ENCODE results near the gene INHA.

INHA gene

DNA sequence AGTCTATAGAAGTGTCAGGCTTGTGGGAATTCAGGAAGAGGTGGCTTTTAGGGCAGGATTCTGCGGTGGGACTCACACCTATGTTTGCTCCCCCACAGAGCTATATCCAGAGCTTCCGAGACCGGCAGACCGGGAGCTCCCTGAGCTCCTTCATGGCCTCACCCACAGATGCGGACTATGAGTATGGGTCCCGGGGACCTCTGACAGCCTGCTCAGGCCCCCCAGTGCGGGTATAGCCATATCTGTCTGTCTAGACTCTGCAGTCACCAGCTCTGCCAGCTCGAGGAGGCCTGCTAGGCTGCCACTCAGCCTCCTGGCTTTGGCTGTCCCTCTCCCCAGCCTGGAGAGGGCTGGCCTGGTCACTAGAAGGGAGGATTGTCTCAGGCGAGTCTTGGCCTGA lies 22.5 kb upstream of the INHA start:
- H3K27ac ChIP-seq (ENCODE audit: low read length): no peak overlapping the region
- peaks cover 7% of the 10 kb centered on the region; the same call in 1 of the 2 replicates for H3K36me3 ChIP-seq (ENCODE audit: control insufficient read depth, insufficient read depth, low read length)
- no peaks in the 10 kb centered on the region; the same call in 1 of the 2 replicates for H3K27me3 ChIP-seq (ENCODE audit: control insufficient read depth, insufficient read depth, low read length)
- H3K9me3 ChIP-seq (ENCODE audit: control insufficient read depth, insufficient read depth, low read length): no peaks in the 10 kb centered on the region
- DNase-seq (ENCODE audit: low read depth, low spot score): no peak
- WGBS (ENCODE audit: insufficient coverage, insufficient read length): no CpG with 5 or more reads among the region's 9 CpGs
- H3K4me3 ChIP-seq (ENCODE audit: low read length): no peak overlapping the region
- 0 out of 2 replicates have a peak, but pooled peaks cover 4% of the 10 kb centered on the region for H3K4me1 ChIP-seq (ENCODE audit: control insufficient read depth, insufficient read depth, low read length)

DNA sequence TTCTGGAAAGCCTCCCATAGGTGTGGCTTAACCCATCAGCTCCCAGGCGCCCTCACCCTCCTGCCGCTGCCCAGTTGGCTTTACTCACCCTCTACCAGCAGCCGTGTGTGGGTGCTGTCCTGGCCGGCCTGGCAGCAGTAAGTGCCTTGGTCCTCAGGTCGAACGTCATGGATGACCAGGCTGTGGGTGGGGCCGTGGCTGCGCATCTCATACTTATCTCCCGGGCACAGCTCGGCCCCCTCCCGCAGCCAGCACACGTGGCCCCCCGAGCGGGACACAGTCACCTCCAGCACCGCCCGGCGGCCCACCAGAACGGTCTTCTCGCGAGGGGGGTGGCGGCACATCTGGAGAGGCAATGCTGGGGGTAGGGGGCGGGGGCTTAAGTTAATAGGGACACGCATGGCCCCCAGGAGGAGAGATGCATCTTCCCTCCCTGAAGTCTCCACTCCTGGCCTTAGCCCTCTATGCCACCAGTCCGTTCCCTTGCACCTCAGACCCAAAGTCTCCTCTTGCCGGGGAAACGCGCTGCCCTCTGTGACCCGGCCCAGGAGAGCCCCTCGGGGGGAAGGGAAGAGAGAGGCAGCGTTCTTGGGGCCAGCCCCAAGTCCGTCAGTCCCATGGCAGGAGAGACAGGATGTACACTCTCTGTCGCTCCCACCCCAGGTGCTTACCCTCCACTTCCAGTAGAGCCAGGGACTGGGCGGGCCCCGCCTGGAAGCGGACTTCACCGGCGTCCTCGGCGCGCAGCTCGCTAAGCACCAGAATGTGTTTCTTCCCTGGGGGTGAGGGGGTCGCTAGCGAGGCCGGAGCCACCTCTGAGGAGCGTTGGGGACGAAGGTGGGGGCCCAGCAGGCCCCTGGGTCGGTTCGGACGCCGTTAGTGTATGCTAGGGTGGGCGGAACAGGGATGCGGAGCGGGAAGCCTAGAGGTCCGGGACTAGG lies 20.4 kb upstream of the INHA start:
- no peak for DNase-seq (ENCODE audit: low read depth, low spot score)
- no CpG with 5 or more reads among the region's 54 CpGs for WGBS (ENCODE audit: insufficient coverage, insufficient read length)
- 0 out of 2 replicates have a peak, but pooled peaks cover 4% of the 10 kb centered on the region for H3K4me1 ChIP-seq (ENCODE audit: control insufficient read depth, insufficient read depth, low read length)
- no peak overlapping the region for H3K27ac ChIP-seq (ENCODE audit: low read length)
- H3K4me3 ChIP-seq (ENCODE audit: low read length): peak overlapping the region; percentile 65; the same call in 1 of the 2 replicates
- no peaks in the 10 kb centered on the region for H3K9me3 ChIP-seq (ENCODE audit: control insufficient read depth, insufficient read depth, low read length)
- no peaks in the 10 kb centered on the region; the same call in 1 of the 2 replicates for H3K27me3 ChIP-seq (ENCODE audit: control insufficient read depth, insufficient read depth, low read length)
- peaks cover 7% of the 10 kb centered on the region; the same call in 1 of the 2 replicates for H3K36me3 ChIP-seq (ENCODE audit: control insufficient read depth, insufficient read depth, low read length)

DNA sequence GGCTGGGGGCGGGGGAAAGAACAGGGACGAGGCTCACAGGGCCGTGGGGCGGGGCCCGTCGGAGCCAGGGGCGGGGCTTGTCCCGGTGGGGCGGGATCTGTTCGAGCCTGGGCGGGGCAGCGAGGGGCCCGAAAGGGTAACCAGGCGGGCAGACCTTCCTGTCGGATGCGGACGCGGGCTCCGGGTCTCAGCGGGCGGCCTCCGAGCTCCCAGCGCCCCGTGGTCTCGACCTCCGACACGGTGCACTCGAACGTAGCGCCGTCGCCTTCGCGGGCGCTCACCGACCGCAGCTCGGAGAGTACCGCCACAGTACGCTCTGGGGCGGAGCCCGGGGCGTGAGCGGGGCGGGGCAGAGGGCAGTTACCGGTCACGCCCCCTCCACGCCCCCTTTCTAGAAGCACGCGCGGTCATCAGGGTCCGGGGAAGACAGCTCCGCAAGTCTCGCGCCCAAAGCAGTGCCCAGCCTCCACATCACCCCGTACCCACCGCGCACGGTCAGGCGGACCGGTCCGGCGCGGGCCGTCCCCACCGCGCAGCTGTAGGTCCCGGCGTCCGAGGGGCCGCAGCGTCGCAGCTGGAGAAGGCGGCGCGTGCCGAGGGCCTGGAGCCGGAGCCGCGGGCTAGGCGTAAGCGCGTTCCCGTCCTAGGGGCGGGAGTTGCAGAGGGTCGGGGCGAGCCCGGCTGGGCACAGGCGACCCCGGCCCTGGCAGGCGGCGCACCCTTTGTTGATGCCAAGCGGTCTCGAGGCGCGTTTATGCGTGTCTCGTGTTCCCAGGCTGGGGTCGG lies 19.5 kb upstream of the INHA start:
- no peak overlapping the region for H3K27ac ChIP-seq (ENCODE audit: low read length)
- no CpG with 5 or more reads among the region's 99 CpGs for WGBS (ENCODE audit: insufficient coverage, insufficient read length)
- H3K27me3 ChIP-seq (ENCODE audit: control insufficient read depth, insufficient read depth, low read length): no peaks in the 10 kb centered on the region; the same call in 1 of the 2 replicates
- no peak for DNase-seq (ENCODE audit: low read depth, low spot score)
- H3K36me3 ChIP-seq (ENCODE audit: control insufficient read depth, insufficient read depth, low read length): peaks cover 7% of the 10 kb centered on the region; the same call in 1 of the 2 replicates
- H3K4me1 ChIP-seq (ENCODE audit: control insufficient read depth, insufficient read depth, low read length): 0 out of 2 replicates have a peak, but pooled peaks cover 4% of the 10 kb centered on the region
- peak overlapping the region; percentile 65; the same call in 1 of the 2 replicates for H3K4me3 ChIP-seq (ENCODE audit: low read length)
- no peaks in the 10 kb centered on the region for H3K9me3 ChIP-seq (ENCODE audit: control insufficient read depth, insufficient read depth, low read length)

DNA sequence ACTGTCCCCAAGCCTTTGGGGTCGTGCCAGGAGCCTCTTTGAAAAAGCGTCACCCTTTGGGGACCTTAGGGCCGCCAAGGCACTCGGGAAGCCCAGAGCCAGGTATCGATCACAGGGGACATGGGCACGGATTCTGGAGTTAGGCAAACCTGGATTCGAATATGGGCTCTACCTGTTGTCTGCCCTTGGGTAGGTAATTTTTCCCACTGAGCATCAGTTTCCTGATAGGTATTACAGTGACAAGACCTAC lies 19.0 kb upstream of the INHA start:
- no peaks in the 10 kb centered on the region for H3K9me3 ChIP-seq (ENCODE audit: control insufficient read depth, insufficient read depth, low read length)
- H3K36me3 ChIP-seq (ENCODE audit: control insufficient read depth, insufficient read depth, low read length): peaks cover 3% of the 10 kb centered on the region; the same call in 1 of the 2 replicates
- no peak overlapping the region for H3K27ac ChIP-seq (ENCODE audit: low read length)
- H3K4me1 ChIP-seq (ENCODE audit: control insufficient read depth, insufficient read depth, low read length): 0 out of 2 replicates have a peak, but pooled peaks cover 4% of the 10 kb centered on the region
- WGBS (ENCODE audit: insufficient coverage, insufficient read length): no CpG with 5 or more reads among the region's 7 CpGs
- peak overlapping the region; percentile 65; the same call in 1 of the 2 replicates for H3K4me3 ChIP-seq (ENCODE audit: low read length)
- H3K27me3 ChIP-seq (ENCODE audit: control insufficient read depth, insufficient read depth, low read length): no peaks in the 10 kb centered on the region; the same call in 1 of the 2 replicates
- no peak for DNase-seq (ENCODE audit: low read depth, low spot score)

DNA sequence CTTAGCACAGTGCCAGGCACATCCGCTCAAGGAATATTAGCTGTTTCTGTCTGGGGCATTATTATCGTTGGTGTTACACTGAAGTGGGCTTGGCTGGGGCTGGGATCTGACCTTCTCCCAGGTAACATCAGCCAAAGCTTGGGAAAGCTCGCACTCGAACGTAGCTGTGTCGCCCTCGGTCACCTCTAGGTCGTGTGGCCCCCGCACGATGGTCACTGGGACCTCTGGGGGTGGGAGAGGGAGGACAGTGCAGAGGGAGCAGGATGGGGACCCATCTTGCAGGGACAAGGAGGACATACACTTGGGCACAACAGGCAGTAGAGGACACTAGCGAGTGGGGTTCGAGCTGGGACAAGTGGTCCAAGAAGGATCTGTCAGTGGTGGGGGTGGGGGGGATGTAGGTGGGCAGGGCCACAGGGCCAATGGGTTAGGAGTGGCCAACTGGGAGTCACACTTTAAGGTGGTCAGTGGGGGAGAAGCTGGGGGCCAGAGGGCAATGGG lies 18.6 kb upstream of the INHA start:
- Histone ChIP-seq H3K4me1 (ENCODE audit: control insufficient read depth, insufficient read depth, low read length) (0 out of 2 replicates have a peak, but pooled peaks cover 4% of the 10 kb centered on the region), H3K27me3 (ENCODE audit: control insufficient read depth, insufficient read depth, low read length) (no peaks in the 10 kb centered on the region; the same call in 1 of the 2 replicates), H3K4me3 (ENCODE audit: low read length) (no peak overlapping the region), H3K36me3 (ENCODE audit: control insufficient read depth, insufficient read depth, low read length) (peaks cover 3% of the 10 kb centered on the region; the same call in 1 of the 2 replicates), H3K27ac (ENCODE audit: low read length) (no peak overlapping the region), H3K9me3 (ENCODE audit: control insufficient read depth, insufficient read depth, low read length) (no peaks in the 10 kb centered on the region)
- no peak for DNase-seq (ENCODE audit: low read depth, low spot score)
- no CpG with 5 or more reads among the region's 12 CpGs for WGBS (ENCODE audit: insufficient coverage, insufficient read length)

DNA sequence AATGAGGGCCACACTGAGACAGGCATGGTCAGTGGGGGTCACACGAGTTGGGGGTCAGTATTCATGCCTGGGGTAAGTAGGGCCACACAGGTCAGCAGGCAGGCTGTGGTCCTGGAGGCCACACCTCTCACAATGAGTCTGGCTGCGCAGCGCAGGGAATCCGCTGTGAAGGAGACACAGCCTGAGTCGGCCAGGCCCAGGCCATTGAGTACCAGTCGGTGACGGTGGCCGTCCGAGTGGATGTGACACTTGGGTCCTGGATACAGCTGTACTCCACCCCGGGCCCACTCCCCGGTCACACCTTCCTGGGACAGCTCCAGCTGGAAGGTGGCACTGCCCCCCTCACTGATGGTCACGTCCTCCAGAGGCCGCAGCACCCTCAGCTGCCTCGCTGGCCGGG lies 17.8 kb upstream of the INHA start:
- Histone ChIP-seq H3K9me3 (ENCODE audit: control insufficient read depth, insufficient read depth, low read length) (no peaks in the 10 kb centered on the region), H3K27ac (ENCODE audit: low read length) (no peak overlapping the region), H3K27me3 (ENCODE audit: control insufficient read depth, insufficient read depth, low read length) (no peaks in the 10 kb centered on the region; the same call in 1 of the 2 replicates), H3K4me3 (ENCODE audit: low read length) (no peak overlapping the region), H3K36me3 (ENCODE audit: control insufficient read depth, insufficient read depth, low read length) (peaks cover 3% of the 10 kb centered on the region; the same call in 1 of the 2 replicates), H3K4me1 (ENCODE audit: control insufficient read depth, insufficient read depth, low read length) (0 out of 2 replicates have a peak, but pooled peaks cover 4% of the 10 kb centered on the region)
- WGBS (ENCODE audit: insufficient coverage, insufficient read length): no CpG with 5 or more reads among the region's 15 CpGs
- DNase-seq (ENCODE audit: low read depth, low spot score): no peak

DNA sequence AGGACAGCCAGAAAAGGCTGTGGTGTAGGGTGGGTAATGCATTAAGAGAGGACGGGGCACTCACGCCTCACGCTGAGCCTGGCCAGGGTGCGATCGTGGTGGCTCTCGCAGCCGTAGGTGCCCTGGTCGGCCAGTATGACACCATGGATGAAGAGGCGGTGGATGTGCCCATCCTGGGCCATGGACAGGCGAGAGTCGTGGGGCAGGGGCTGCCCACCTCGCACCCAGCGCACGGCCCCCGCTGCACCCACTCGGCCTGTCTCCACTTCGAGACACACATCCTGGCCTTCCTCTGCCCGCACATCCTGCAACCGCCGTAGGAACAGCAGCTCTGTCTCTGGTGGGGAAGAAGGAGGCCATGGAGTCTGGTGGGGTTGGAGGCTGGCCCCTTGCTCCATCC lies 16.2 kb upstream of the INHA start:
- DNase-seq (ENCODE audit: low read depth, low spot score): no peak
- Histone ChIP-seq H3K27me3 (ENCODE audit: control insufficient read depth, insufficient read depth, low read length) (no peaks in the 10 kb centered on the region; the same call in 1 of the 2 replicates), H3K9me3 (ENCODE audit: control insufficient read depth, insufficient read depth, low read length) (no peaks in the 10 kb centered on the region), H3K4me3 (ENCODE audit: low read length) (no peak overlapping the region), H3K27ac (ENCODE audit: low read length) (no peak overlapping the region), H3K36me3 (ENCODE audit: control insufficient read depth, insufficient read depth, low read length) (peaks cover 3% of the 10 kb centered on the region; the same call in 1 of the 2 replicates), H3K4me1 (ENCODE audit: control insufficient read depth, insufficient read depth, low read length) (peaks cover 7% of the 10 kb centered on the region)
- WGBS (ENCODE audit: insufficient coverage, insufficient read length): no CpG with 5 or more reads among the region's 20 CpGs

DNA sequence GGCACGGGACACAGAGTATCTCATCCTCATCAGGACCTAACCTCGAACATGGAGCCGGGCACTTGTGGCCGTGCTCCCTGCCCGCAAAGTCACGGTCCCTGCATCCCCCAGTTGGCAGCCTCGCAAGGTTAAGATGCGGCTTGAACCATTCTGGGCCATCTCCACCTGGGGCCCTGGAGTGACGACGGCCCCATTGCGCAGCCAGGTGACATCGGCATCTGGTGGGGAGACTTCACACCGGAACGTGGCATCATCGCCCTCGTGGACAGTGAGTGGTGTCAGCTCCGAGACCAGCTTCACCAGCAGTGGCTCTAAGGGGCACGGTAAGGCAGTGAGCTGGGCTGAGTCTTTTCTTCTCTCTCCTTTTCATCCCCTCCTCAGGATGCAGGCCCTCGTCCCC lies 15.7 kb upstream of the INHA start:
- H3K27ac ChIP-seq (ENCODE audit: low read length): no peak overlapping the region
- H3K4me1 ChIP-seq (ENCODE audit: control insufficient read depth, insufficient read depth, low read length): peaks cover 9% of the 10 kb centered on the region
- no peak overlapping the region for H3K4me3 ChIP-seq (ENCODE audit: low read length)
- H3K9me3 ChIP-seq (ENCODE audit: control insufficient read depth, insufficient read depth, low read length): no peaks in the 10 kb centered on the region
- H3K27me3 ChIP-seq (ENCODE audit: control insufficient read depth, insufficient read depth, low read length): no peaks in the 10 kb centered on the region; the same call in 1 of the 2 replicates
- no peak for DNase-seq (ENCODE audit: low read depth, low spot score)
- H3K36me3 ChIP-seq (ENCODE audit: control insufficient read depth, insufficient read depth, low read length): peaks cover 3% of the 10 kb centered on the region; the same call in 1 of the 2 replicates
- WGBS (ENCODE audit: insufficient coverage, insufficient read length): no CpG with 5 or more reads among the region's 19 CpGs

DNA sequence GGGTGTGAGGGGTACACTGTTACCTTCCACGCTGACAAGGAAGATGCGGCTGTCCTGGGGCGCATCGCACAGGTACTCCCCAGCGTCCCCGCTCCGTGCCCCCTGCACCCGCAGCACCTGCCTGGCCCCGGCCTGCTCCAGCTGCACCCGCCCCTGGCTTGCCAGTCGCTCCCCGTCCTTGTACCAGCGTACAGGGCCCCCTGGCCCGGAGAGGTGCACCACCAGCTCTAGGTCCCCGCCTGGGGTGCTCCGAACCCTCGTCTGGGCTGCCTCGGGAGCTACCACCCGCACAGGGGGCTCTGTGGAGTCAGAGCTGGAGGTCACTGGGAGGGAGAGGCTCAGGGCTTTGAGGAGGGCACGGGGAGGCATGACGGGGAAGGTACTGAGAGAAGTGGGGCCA lies 14.8 kb upstream of the INHA start:
- H3K9me3 ChIP-seq (ENCODE audit: control insufficient read depth, insufficient read depth, low read length): no peaks in the 10 kb centered on the region
- WGBS (ENCODE audit: insufficient coverage, insufficient read length): no CpG with 5 or more reads among the region's 21 CpGs
- peaks cover 6% of the 10 kb centered on the region; the same call in 1 of the 2 replicates for H3K36me3 ChIP-seq (ENCODE audit: control insufficient read depth, insufficient read depth, low read length)
- H3K4me1 ChIP-seq (ENCODE audit: control insufficient read depth, insufficient read depth, low read length): peaks cover 17% of the 10 kb centered on the region
- no peaks in the 10 kb centered on the region; the same call in 1 of the 2 replicates for H3K27me3 ChIP-seq (ENCODE audit: control insufficient read depth, insufficient read depth, low read length)
- H3K4me3 ChIP-seq (ENCODE audit: low read length): no peak overlapping the region
- H3K27ac ChIP-seq (ENCODE audit: low read length): no peak overlapping the region
- no peak for DNase-seq (ENCODE audit: low read depth, low spot score)

Data from iPS DF 6.9 (cell line).